ENCODE measurements around the gene CXXC4.

CXXC4 gene

DNA sequence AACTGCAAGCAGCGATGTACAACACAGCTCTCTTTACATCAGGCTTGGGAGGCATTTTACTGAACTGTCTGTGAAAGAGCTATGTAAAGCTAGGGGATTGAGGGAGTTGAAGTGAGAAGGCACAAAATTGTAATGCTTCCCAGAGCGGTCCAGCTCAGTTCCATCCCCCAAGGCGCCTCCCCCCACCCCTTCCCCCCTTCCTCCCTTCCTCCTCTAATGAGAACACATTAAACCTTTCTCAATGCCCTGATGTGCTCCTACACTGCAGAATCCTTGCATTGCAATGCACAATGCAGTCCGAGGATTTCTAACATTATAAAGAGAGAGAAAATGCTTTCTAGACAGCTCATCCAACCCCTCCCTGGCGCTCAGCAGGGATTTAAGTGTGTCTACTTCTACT lies 73.9 kb downstream of the CXXC4 start:
- FAIRE-seq (no peak), DNase-seq (ENCODE audit: low spot score) (no peak)
